ENCODE data around the gene HDAC4. TPM values are rescaled to one million over a fixed set of nuclear protein-coding genes. Genes with fewer than 3 reads are reported as not detected.

The HDAC4 gene
- polyA plus RNA-seq, 1 donor from 2014 or later: 2.8 TPM

GRCh38 chr2:239145601-239146000, 255.2 kb downstream of the HDAC4 start:
- Mint-ChIP-seq H3K27me3 (no peaks in the 10 kb centered on the region), H3K9me3 (peaks cover 2 to 5% (median 3%) of the 10 kb centered on the region in 3 donors), H3K4me3 (no peak overlapping the region), H3K27ac (no peak overlapping the region), H3K4me1 (peaks cover 0 to 4% (median 3%) of the 10 kb centered on the region in 3 donors), H3K36me3 (peaks cover 7% of the 10 kb centered on the region)

- Mint-ChIP-seq H3K36me3 (peaks cover 6% of the 10 kb centered on the region), H3K27ac (no peak overlapping the region), H3K9me3 (peaks cover 0 to 2% (median under 1%) of the 10 kb centered on the region in 3 donors), H3K4me3 (no peak overlapping the region), H3K27me3 (no peaks in the 10 kb centered on the region), H3K4me1 (peaks cover 0 to 1% (median under 1%) of the 10 kb centered on the region in 3 donors)
Observed at GRCh38 chr2:239145106-239145505, 255.7 kb downstream of the HDAC4 start.

- H3K27me3 Mint-ChIP-seq: no peaks in the 10 kb centered on the region
- H3K36me3 Mint-ChIP-seq: peaks cover 7% of the 10 kb centered on the region
- no peak overlapping the region for H3K27ac Mint-ChIP-seq
- H3K9me3 Mint-ChIP-seq: no peaks in the 10 kb centered on the region
- H3K4me3 Mint-ChIP-seq: no peak overlapping the region
- no peaks in the 10 kb centered on the region for H3K4me1 Mint-ChIP-seq
Observed at GRCh38 chr2:239144713-239144999, 256.2 kb downstream of the HDAC4 start.

GRCh38 chr2:239143858-239144712, 256.7 kb downstream of the HDAC4 start:
- Mint-ChIP-seq H3K27me3 (no peaks in the 10 kb centered on the region), H3K36me3 (peaks cover 7% of the 10 kb centered on the region), H3K4me3 (no peak overlapping the region), H3K9me3 (no peaks in the 10 kb centered on the region), H3K27ac (no peak overlapping the region), H3K4me1 (no peaks in the 10 kb centered on the region)

GRCh38 chr2:239142806-239143205, 258.0 kb downstream of the HDAC4 start:
- Mint-ChIP-seq H3K9me3 (no peaks in the 10 kb centered on the region), H3K4me1 (no peaks in the 10 kb centered on the region), H3K27me3 (no peaks in the 10 kb centered on the region), H3K4me3 (no peak overlapping the region), H3K36me3 (peaks cover 8% of the 10 kb centered on the region), H3K27ac (no peak overlapping the region)

- Mint-ChIP-seq H3K4me1 (no peaks in the 10 kb centered on the region), H3K27ac (no peak overlapping the region), H3K36me3 (peaks cover 9% of the 10 kb centered on the region), H3K27me3 (no peaks in the 10 kb centered on the region), H3K4me3 (no peak overlapping the region), H3K9me3 (no peaks in the 10 kb centered on the region)
Observed at GRCh38 chr2:239142296-239142695, 258.5 kb downstream of the HDAC4 start.

- no peak overlapping the region for H3K4me3 Mint-ChIP-seq
- H3K4me1 Mint-ChIP-seq: no peaks in the 10 kb centered on the region
- peak overlapping the region in 1 of 3 donors; percentile 80 for H3K27ac Mint-ChIP-seq
- peaks cover 0 to 4% (median 3%) of the 10 kb centered on the region in 3 donors for H3K9me3 Mint-ChIP-seq
- no peaks in the 10 kb centered on the region for H3K27me3 Mint-ChIP-seq
- peaks cover 16% of the 10 kb centered on the region for H3K36me3 Mint-ChIP-seq
Observed at GRCh38 chr2:239141021-239141760, 259.6 kb downstream of the HDAC4 start.

GRCh38 chr2:239140346-239141020, 260.3 kb downstream of the HDAC4 start:
- Mint-ChIP-seq H3K27ac (no peak overlapping the region), H3K9me3 (peaks cover 0 to 5% (median 3%) of the 10 kb centered on the region in 3 donors), H3K4me1 (no peaks in the 10 kb centered on the region), H3K27me3 (no peaks in the 10 kb centered on the region), H3K4me3 (no peak overlapping the region), H3K36me3 (peaks cover 20% of the 10 kb centered on the region)

GRCh38 chr2:239139566-239139965, 261.3 kb downstream of the HDAC4 start:
- Mint-ChIP-seq H3K27ac (no peak overlapping the region), H3K9me3 (peaks cover 0 to 5% (median 3%) of the 10 kb centered on the region in 3 donors)

GRCh38 chr2:239139101-239139500, 261.7 kb downstream of the HDAC4 start:
- H3K36me3 Mint-ChIP-seq: peaks cover 24% of the 10 kb centered on the region

More at GRCh38 chr2:239139566-239139965, 261.3 kb downstream of the HDAC4 start:
- Mint-ChIP-seq H3K4me3 (no peak overlapping the region), H3K4me1 (no peaks in the 10 kb centered on the region), H3K36me3 (peaks cover 22% of the 10 kb centered on the region), H3K27me3 (no peaks in the 10 kb centered on the region)

GRCh38 chr2:239138610-239139009, 262.2 kb downstream of the HDAC4 start:
- Mint-ChIP-seq H3K36me3 (peaks cover 26% of the 10 kb centered on the region), H3K9me3 (peaks cover 0 to 5% (median 3%) of the 10 kb centered on the region in 3 donors), H3K4me1 (no peaks in the 10 kb centered on the region), H3K27ac (no peak overlapping the region), H3K27me3 (no peaks in the 10 kb centered on the region), H3K4me3 (no peak overlapping the region)

More at GRCh38 chr2:239139101-239139500, 261.7 kb downstream of the HDAC4 start:
- H3K27ac Mint-ChIP-seq: no peak overlapping the region
- H3K9me3 Mint-ChIP-seq: peaks cover 0 to 5% (median 3%) of the 10 kb centered on the region in 3 donors
- no peaks in the 10 kb centered on the region for H3K27me3 Mint-ChIP-seq
- H3K4me1 Mint-ChIP-seq: no peaks in the 10 kb centered on the region
- H3K4me3 Mint-ChIP-seq: no peak overlapping the region

- H3K27me3 Mint-ChIP-seq: no peaks in the 10 kb centered on the region
- no peak overlapping the region for H3K4me3 Mint-ChIP-seq
- no peak overlapping the region for H3K27ac Mint-ChIP-seq
- H3K36me3 Mint-ChIP-seq: peaks cover 28% of the 10 kb centered on the region
- peaks cover 0 to 5% (median 3%) of the 10 kb centered on the region in 3 donors for H3K9me3 Mint-ChIP-seq
- no peaks in the 10 kb centered on the region for H3K4me1 Mint-ChIP-seq
Observed at GRCh38 chr2:239137898-239138283, 262.9 kb downstream of the HDAC4 start.

GRCh38 chr2:239137165-239137897, 263.5 kb downstream of the HDAC4 start:
- no peak overlapping the region for H3K27ac Mint-ChIP-seq
- peaks cover 30% of the 10 kb centered on the region for H3K36me3 Mint-ChIP-seq
- no peaks in the 10 kb centered on the region for H3K27me3 Mint-ChIP-seq
- H3K9me3 Mint-ChIP-seq: peaks cover 0 to 5% (median 3%) of the 10 kb centered on the region in 3 donors
- no peaks in the 10 kb centered on the region for H3K4me1 Mint-ChIP-seq
- no peak overlapping the region for H3K4me3 Mint-ChIP-seq

- no peak overlapping the region for H3K27ac Mint-ChIP-seq
- H3K4me3 Mint-ChIP-seq: no peak overlapping the region
- H3K9me3 Mint-ChIP-seq: peaks cover 0 to 5% (median 3%) of the 10 kb centered on the region in 3 donors
- no peaks in the 10 kb centered on the region for H3K4me1 Mint-ChIP-seq
- no peaks in the 10 kb centered on the region for H3K27me3 Mint-ChIP-seq
- H3K36me3 Mint-ChIP-seq: peaks cover 31% of the 10 kb centered on the region
Observed at GRCh38 chr2:239136762-239137161, 264.1 kb downstream of the HDAC4 start.
